CD8-positive, alpha-beta memory T cell (primary cell): Measurements from ENCODE around the gene TJP2. TPM values are rescaled to one million over a fixed set of nuclear protein-coding genes. Genes with fewer than 3 reads are reported as not detected.

ENCODE experiments used
- CTCF ChIA-PET: fragments of 350-600 bp; sonication (Branson Sonifier 250); formaldehyde crosslinking; loops from one replicate; lab custom pipeline; 2021; ENCODE audit warnings: antibody characterized with exemption; lab: Charles Lee
- POLR2A ChIA-PET: fragments of 350-600 bp; sonication (Branson Sonifier 250); formaldehyde crosslinking; loops from one replicate; lab custom pipeline; 2021; ENCODE audit warnings: antibody characterized with exemption; lab: Charles Lee
- DNase-seq, 5 donors: peaks; one replicate each; pipeline versions ENCODE4 v3.0.0 to v3.0.0-alpha.2; 2020 to 2022; ENCODE audit warnings: mixed read lengths in 1 of 5
- H3K27ac ChIP-seq: one replicate; pipeline ENCODE4 v1.7.0; 2013; ENCODE audit warnings: low read depth, mild to moderate bottlenecking, low read length, moderate library complexity
- H3K27me3 ChIP-seq: 2 replicates; pipeline ENCODE4 v1.7.0; 2013; ENCODE audit warnings: low read length, mild to moderate bottlenecking; ENCODE audit not compliant: insufficient read depth, poor library complexity, severe bottlenecking
- H3K36me3 ChIP-seq: 2 replicates; pipeline ENCODE4 v1.7.0; 2013; ENCODE audit warnings: mild to moderate bottlenecking, low read length, moderate library complexity; ENCODE audit not compliant: insufficient read depth
- H3K4me1 ChIP-seq: 2 replicates; pipeline ENCODE4 v1.7.0; 2013; ENCODE audit warnings: mild to moderate bottlenecking, low read length, moderate library complexity; ENCODE audit not compliant: insufficient read depth
- H3K4me3 ChIP-seq: 2 replicates; pipeline ENCODE4 v1.7.0; 2013; ENCODE audit warnings: mild to moderate bottlenecking, low read length
- H3K9me3 ChIP-seq: 2 replicates; pipeline ENCODE4 v1.7.0; 2013; ENCODE audit warnings: mild to moderate bottlenecking, low read length
- H3K27ac Mint-ChIP-seq, 8 donors: one replicate each; pipeline ENCODE4 v1.8.0; 2020 to 2021; ENCODE audit warnings: mixed read lengths in 8 of 8, mild to moderate bottlenecking in 6 of 8, inconsistent platforms in 3 of 8, moderate library complexity in 3 of 8
- H3K27me3 Mint-ChIP-seq, 2 donors: one replicate each; pipeline ENCODE4 v1.8.0; 2020 to 2021; ENCODE audit warnings: mixed read lengths in 2 of 2, mild to moderate bottlenecking in 1 of 2, moderate library complexity in 1 of 2
- H3K36me3 Mint-ChIP-seq, 3 donors: one replicate each; pipeline ENCODE4 v1.8.0; 2020 to 2021; ENCODE audit warnings: mixed read lengths in 3 of 3, inconsistent platforms in 1 of 3, mild to moderate bottlenecking in 1 of 3
- H3K4me1 Mint-ChIP-seq, 3 donors: one replicate each; pipeline ENCODE4 v1.8.0; 2020 to 2021; ENCODE audit warnings: mixed read lengths in 3 of 3, inconsistent platforms in 1 of 3, mild to moderate bottlenecking in 1 of 3
- H3K4me3 Mint-ChIP-seq, 7 donors: one replicate each; pipeline ENCODE4 v1.8.0; 2020 to 2021; ENCODE audit warnings: mixed read lengths in 7 of 7, mild to moderate bottlenecking in 6 of 7, moderate library complexity in 4 of 7, inconsistent platforms in 2 of 7
- H3K9me3 Mint-ChIP-seq, 5 donors: one replicate each; pipeline ENCODE4 v1.8.0; 2020 to 2022; ENCODE audit warnings: mixed read lengths in 5 of 5, mild to moderate bottlenecking in 3 of 5, moderate library complexity in 2 of 5, inconsistent platforms in 1 of 5
- polyA plus RNA-seq: library from polyadenylated mRNA; unstranded; fragments of 300-500 nt; fragmentation: Illumina TruSeq; gene quantifications from one replicate; pipeline ENCODE4 v1.2.3, GENCODE V29; 2021
- total RNA-seq, 2 experiments: library from RNA; stranded (reverse); gene quantifications; one replicate each; pipeline ENCODE4 v1.2.3, GENCODE V29; 2021

TJP2 gene
- total and polyA plus RNA-seq, 3 experiments from 2014 or later = 2.1 to 20.8 (median 19.7) TPM

DNA sequence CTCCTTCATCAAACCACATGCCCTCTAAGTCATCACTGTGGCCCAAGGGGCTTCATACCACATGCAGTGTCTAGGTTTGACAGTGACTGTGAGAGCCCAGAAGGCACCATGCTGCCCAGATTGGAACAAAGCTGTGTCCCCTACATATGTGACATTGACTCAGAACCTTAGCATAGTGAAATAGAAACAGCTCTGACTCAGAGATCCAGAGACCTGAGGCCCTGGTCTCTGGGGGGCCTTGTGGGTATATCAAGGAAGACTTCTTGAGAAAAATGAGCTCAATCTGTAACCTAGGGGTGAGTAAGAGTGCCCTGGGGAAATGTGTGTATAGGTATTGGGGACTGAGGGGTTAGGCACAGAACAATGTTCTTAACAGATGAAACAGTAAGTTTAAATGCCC is 143.8 kb downstream of the TJP2 start:
- H3K9me3 Mint-ChIP-seq = peaks cover 4 to 14% (median 12%) of the 10 kb centered on the region in 5 donors
- no peak overlapping the region for H3K27ac Mint-ChIP-seq
- Histone ChIP-seq H3K4me1 (no peaks in the 10 kb centered on the region), H3K27ac (no peak overlapping the region), H3K4me3 (no peak overlapping the region), H3K9me3 (no peaks in the 10 kb centered on the region), H3K36me3 (no peaks in the 10 kb centered on the region), H3K27me3 (no peaks in the 10 kb centered on the region)
- DNase-seq = no peak
- H3K36me3 Mint-ChIP-seq = peaks cover 0 to 4% (median 0%) of the 10 kb centered on the region in 3 donors
- peaks cover 19% of the 10 kb centered on the region in 2 donors for H3K27me3 Mint-ChIP-seq
- no peaks in the 10 kb centered on the region for H3K4me1 Mint-ChIP-seq
- CTCF ChIA-PET = no interaction called here
- no peak overlapping the region for H3K4me3 Mint-ChIP-seq
- POLR2A ChIA-PET = no interaction called here

GRCh38 chr9:69319324-69320025 is 145.4 kb downstream of the TJP2 start:
- H3K9me3 Mint-ChIP-seq = peaks cover 0 to 4% (median 2%) of the 10 kb centered on the region in 5 donors
- POLR2A ChIA-PET = no interaction called here
- no peaks in the 10 kb centered on the region for H3K4me1 Mint-ChIP-seq
- no peak overlapping the region for H3K4me3 Mint-ChIP-seq
- no peak overlapping the region for H3K27ac Mint-ChIP-seq
- H3K27ac ChIP-seq = no peak overlapping the region
- no peaks in the 10 kb centered on the region for H3K9me3 ChIP-seq
- CTCF ChIA-PET = no interaction called here
- DNase-seq = no peak
- H3K4me3 ChIP-seq = no peak overlapping the region
- no peaks in the 10 kb centered on the region for H3K36me3 ChIP-seq
- no peaks in the 10 kb centered on the region for H3K4me1 ChIP-seq
- H3K27me3 ChIP-seq = no peaks in the 10 kb centered on the region
- H3K36me3 Mint-ChIP-seq = peaks cover 0 to 4% (median 0%) of the 10 kb centered on the region in 3 donors
- H3K27me3 Mint-ChIP-seq = peaks cover 28 to 29% of the 10 kb centered on the region in 2 donors

GRCh38 chr9:69322256-69322655 is 148.2 kb downstream of the TJP2 start:
- Histone ChIP-seq H3K9me3 (no peaks in the 10 kb centered on the region), H3K4me1 (no peaks in the 10 kb centered on the region), H3K36me3 (no peaks in the 10 kb centered on the region), H3K27ac (no peak overlapping the region), H3K27me3 (no peaks in the 10 kb centered on the region), H3K4me3 (no peak overlapping the region)
- no peaks in the 10 kb centered on the region for H3K36me3 Mint-ChIP-seq
- H3K4me1 Mint-ChIP-seq = peaks cover 0 to 6% (median 0%) of the 10 kb centered on the region in 3 donors
- no peak overlapping the region for H3K4me3 Mint-ChIP-seq
- no peak overlapping the region for H3K27ac Mint-ChIP-seq
- ChIA-PET CTCF (no interaction called here), POLR2A (no interaction called here)
- no peak for DNase-seq
- H3K27me3 Mint-ChIP-seq = peaks cover 31 to 44% of the 10 kb centered on the region in 2 donors
- H3K9me3 Mint-ChIP-seq = peaks cover 0 to 4% (median 0%) of the 10 kb centered on the region in 5 donors

DNA sequence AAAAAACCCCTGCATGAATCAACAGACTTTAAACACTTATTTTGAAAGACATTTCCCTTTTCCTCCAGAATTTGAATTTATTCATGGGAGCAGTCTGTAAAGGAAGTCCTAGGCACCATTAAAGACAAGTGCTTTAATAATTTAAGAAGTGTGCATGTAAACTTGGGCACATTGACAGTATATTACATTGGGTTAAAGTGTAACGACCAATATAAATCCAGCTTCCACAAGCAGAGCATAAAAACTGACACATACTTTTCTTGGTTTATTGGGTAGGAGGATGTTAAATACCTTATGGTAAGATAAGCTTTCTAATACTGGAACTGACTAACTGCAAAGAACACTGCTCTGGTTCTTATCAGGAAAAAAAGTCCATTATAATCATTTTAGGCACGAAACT is 149.8 kb downstream of the TJP2 start:
- ChIA-PET CTCF (no interaction called here), POLR2A (no interaction called here)
- H3K4me1 ChIP-seq = no peaks in the 10 kb centered on the region
- no peaks in the 10 kb centered on the region for H3K36me3 Mint-ChIP-seq
- H3K9me3 ChIP-seq = no peaks in the 10 kb centered on the region
- no peak overlapping the region for H3K27ac Mint-ChIP-seq
- H3K27me3 Mint-ChIP-seq = peaks cover 30 to 42% of the 10 kb centered on the region in 2 donors
- no peak overlapping the region for H3K27ac ChIP-seq
- no peaks in the 10 kb centered on the region for H3K27me3 ChIP-seq
- H3K4me1 Mint-ChIP-seq = peaks cover 0 to 6% (median 0%) of the 10 kb centered on the region in 3 donors
- H3K4me3 Mint-ChIP-seq = no peak overlapping the region
- no peak for DNase-seq
- H3K4me3 ChIP-seq = no peak overlapping the region
- H3K36me3 ChIP-seq = no peaks in the 10 kb centered on the region
- peaks cover 0 to 4% (median 0%) of the 10 kb centered on the region in 5 donors for H3K9me3 Mint-ChIP-seq

Other genes starting within 250 kb of the TJP2 start
- gene PRKACG, start 160.2 kb upstream of the TJP2 start, total RNA-seq = not detected
- not detected for gene PRKACG, start 160.2 kb upstream of the TJP2 start, polyA plus RNA-seq
- gene FXN, start 138.5 kb upstream of the TJP2 start, total RNA-seq = 10 to 100 TPM; 30.0 to 31.1 TPM
- gene FXN, start 138.5 kb upstream of the TJP2 start, polyA plus RNA-seq = 56.1 TPM
- gene ENTREP1, start 150.9 kb downstream of the TJP2 start, total RNA-seq = not detected
- gene ENTREP1, start 150.9 kb downstream of the TJP2 start, polyA plus RNA-seq = not detected